AG09309 (cell line): ENCODE results near the gene MSANTD7.

Experiments
- DNase-seq: peaks from one replicate; pipeline ENCODE4 v3.0.0-alpha.2; 2010; ENCODE audit warnings: low read depth
- H3K4me3 ChIP-seq: 2 replicates; pipeline ENCODE4 v1.5.1; 2011; ENCODE audit warnings: mild to moderate bottlenecking, low read depth, low read length, moderate library complexity; ENCODE audit not compliant: control insufficient read depth
- TF ChIP-seq, protein P1 (sequence below): IDR thresholded peaks from 2 replicates; pipeline ENCODE4 v1.5.1; 2011; ENCODE audit warnings: mild to moderate bottlenecking, low read depth, low read length, inconsistent platforms; ENCODE audit not compliant: insufficient read depth, control insufficient read depth; ENCODE audit errors: missing control alignments

The MSANTD7 gene

GRCh38 chr10:14837003-14837756, 926 bp upstream of the MSANTD7 start:
- peak overlapping the region; percentile 92 for H3K4me3 ChIP-seq
- peak; percentile 11 for DNase-seq
- TF ChIP-seq, protein P1, sequence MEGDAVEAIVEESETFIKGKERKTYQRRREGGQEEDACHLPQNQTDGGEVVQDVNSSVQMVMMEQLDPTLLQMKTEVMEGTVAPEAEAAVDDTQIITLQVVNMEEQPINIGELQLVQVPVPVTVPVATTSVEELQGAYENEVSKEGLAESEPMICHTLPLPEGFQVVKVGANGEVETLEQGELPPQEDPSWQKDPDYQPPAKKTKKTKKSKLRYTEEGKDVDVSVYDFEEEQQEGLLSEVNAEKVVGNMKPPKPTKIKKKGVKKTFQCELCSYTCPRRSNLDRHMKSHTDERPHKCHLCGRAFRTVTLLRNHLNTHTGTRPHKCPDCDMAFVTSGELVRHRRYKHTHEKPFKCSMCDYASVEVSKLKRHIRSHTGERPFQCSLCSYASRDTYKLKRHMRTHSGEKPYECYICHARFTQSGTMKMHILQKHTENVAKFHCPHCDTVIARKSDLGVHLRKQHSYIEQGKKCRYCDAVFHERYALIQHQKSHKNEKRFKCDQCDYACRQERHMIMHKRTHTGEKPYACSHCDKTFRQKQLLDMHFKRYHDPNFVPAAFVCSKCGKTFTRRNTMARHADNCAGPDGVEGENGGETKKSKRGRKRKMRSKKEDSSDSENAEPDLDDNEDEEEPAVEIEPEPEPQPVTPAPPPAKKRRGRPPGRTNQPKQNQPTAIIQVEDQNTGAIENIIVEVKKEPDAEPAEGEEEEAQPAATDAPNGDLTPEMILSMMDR, result no peak

DNA sequence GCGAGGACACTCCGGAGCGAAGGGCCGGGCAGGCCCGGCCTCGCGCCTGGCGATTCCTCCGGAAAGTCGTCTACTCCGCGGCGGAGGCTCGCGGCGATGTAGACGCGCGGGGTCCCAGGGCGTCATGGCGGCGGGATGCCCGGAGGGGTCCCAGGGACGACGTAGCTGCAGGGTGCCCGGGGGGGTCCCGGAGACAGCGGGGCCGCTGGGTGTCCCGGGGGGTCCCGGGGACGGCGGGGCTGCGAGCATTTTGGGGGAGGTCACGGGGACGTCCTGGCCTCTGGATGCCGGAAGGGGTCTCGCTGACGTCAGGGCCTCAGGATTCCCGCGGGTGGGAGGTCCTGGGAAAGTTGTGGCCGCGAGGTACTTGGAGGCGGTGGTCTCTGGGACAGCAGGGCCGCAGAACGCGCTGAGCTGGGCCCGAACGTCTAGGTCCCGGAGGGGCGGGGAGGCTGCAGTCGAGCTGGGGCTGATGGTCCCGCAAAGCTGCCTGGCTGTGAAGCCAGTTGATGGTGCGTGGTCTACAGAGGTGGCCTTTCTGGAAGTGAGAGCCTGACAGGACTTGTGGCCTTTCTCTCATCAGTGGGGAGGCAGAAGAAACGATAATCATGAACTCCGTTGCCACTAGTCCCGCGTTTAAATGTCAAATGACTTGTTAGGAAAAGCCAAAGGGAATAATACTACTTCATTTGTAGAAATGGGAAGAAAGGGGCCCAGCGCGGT, 637 bp downstream of the MSANTD7 start:
- peak overlapping the region; percentile 92 for H3K4me3 ChIP-seq
- no peak for DNase-seq
- TF ChIP-seq, protein P1, result no peak

DNA sequence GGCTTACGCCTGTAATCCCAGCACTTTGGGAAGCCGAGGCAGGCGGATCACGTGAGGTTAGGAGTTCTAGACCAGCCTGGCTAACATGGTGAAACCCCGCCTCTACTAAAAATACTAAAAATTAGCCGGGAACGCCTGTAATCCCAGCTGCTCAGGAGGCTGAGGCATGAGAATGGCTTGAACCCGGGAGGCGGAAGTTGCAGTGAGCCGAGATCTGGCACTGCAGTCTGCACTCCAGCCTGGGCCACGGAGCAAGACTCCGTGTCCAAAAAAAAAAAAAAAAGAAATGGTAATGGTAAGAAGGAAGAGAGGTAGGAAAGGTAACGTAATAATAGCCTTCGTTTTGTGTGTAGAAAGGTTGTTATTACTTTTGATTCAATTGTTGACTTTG, 1.2 kb downstream of the MSANTD7 start:
- DNase-seq, result no peak
- TF ChIP-seq, protein P1, result no peak
- peak overlapping the region; percentile 92 for H3K4me3 ChIP-seq

- no peak overlapping the region for H3K4me3 ChIP-seq
- TF ChIP-seq, protein P1, result no peak
- no peak for DNase-seq
Measured at GRCh38 chr10:14840178-14840577, 2.1 kb downstream of the MSANTD7 start.

GRCh38 chr10:14843327-14843988, 5.4 kb downstream of the MSANTD7 start:
- TF ChIP-seq, protein P1, result no peak
- no peak overlapping the region for H3K4me3 ChIP-seq
- DNase-seq, result no peak

GRCh38 chr10:14844948-14845347, 6.8 kb downstream of the MSANTD7 start:
- DNase-seq, result no peak
- TF ChIP-seq, protein P1, result no peak
- no peak overlapping the region for H3K4me3 ChIP-seq
